ENCODE results near the gene PLS3. TPM values are rescaled to one million over a fixed set of nuclear protein-coding genes. Genes with fewer than 3 reads are reported as not detected.

Gene PLS3
- total RNA-seq, 1 donor, result 358 TPM

GRCh38 chrX:115561605-115562479 is 868 bp downstream of the PLS3 start:
- Histone ChIP-seq H3K27ac (ENCODE audit: low read depth, low read length) (peak overlapping the region; percentile 69), H3K36me3 (ENCODE audit: insufficient read depth, low read length) (no peaks in the 10 kb centered on the region), H3K4me1 (ENCODE audit: insufficient read depth, low read length) (peaks cover 10% of the 10 kb centered on the region), H3K4me2 (ENCODE audit: insufficient read depth, low read length) (peak overlapping the region; percentile 80), H4K20me1 (ENCODE audit: insufficient read depth, low read length) (peaks cover 3% of the 10 kb centered on the region), H3K27me3 (ENCODE audit: insufficient read depth, low read length) (peaks cover 18% of the 10 kb centered on the region), H3K79me2 (ENCODE audit: insufficient read depth, low read length) (peaks cover 54% of the 10 kb centered on the region), H3K9me3 (ENCODE audit: low read depth, low read length) (no peaks in the 10 kb centered on the region), H2AFZ (ENCODE audit: low read length) (peak overlapping the region; percentile 24), H3K4me3 (ENCODE audit: insufficient read depth, low read length) (peak overlapping the region; percentile 81)
- TF ChIP-seq CTCF (IDR thresholded peaks at IDR 0.05; ENCODE audit: extremely low read depth, low read depth, low read length), result no peak
- peak; percentile 87 for DNase-seq (ENCODE audit: insufficient read length, low spot score, missing footprints)

GRCh38 chrX:115562480-115562847 is 1.5 kb downstream of the PLS3 start:
- peak overlapping the region; percentile 81 for H3K4me3 ChIP-seq (ENCODE audit: insufficient read depth, low read length)
- H3K36me3 ChIP-seq (ENCODE audit: insufficient read depth, low read length), result no peaks in the 10 kb centered on the region
- peaks cover 18% of the 10 kb centered on the region for H3K27me3 ChIP-seq (ENCODE audit: insufficient read depth, low read length)
- H3K79me2 ChIP-seq (ENCODE audit: insufficient read depth, low read length), result peaks cover 60% of the 10 kb centered on the region
- peak overlapping the region; percentile 24 for H2AFZ ChIP-seq (ENCODE audit: low read length)
- peak overlapping the region; percentile 69 for H3K27ac ChIP-seq (ENCODE audit: low read depth, low read length)
- no peaks in the 10 kb centered on the region for H3K9me3 ChIP-seq (ENCODE audit: low read depth, low read length)
- peaks cover 3% of the 10 kb centered on the region for H4K20me1 ChIP-seq (ENCODE audit: insufficient read depth, low read length)
- no peak for TF ChIP-seq CTCF (IDR thresholded peaks at IDR 0.05; ENCODE audit: extremely low read depth, low read depth, low read length)
- peaks cover 10% of the 10 kb centered on the region for H3K4me1 ChIP-seq (ENCODE audit: insufficient read depth, low read length)
- H3K4me2 ChIP-seq (ENCODE audit: insufficient read depth, low read length), result peak overlapping the region; percentile 80
- no peak for DNase-seq (ENCODE audit: insufficient read length, low spot score, missing footprints)

GRCh38 chrX:115563633-115564162 is 2.7 kb downstream of the PLS3 start:
- Histone ChIP-seq H2AFZ (ENCODE audit: low read length) (no peak overlapping the region), H3K36me3 (ENCODE audit: insufficient read depth, low read length) (no peaks in the 10 kb centered on the region), H4K20me1 (ENCODE audit: insufficient read depth, low read length) (peaks cover 3% of the 10 kb centered on the region), H3K4me2 (ENCODE audit: insufficient read depth, low read length) (peak overlapping the region; percentile 80), H3K27ac (ENCODE audit: low read depth, low read length) (peak overlapping the region; percentile 69), H3K9me3 (ENCODE audit: low read depth, low read length) (no peaks in the 10 kb centered on the region), H3K27me3 (ENCODE audit: insufficient read depth, low read length) (peaks cover 18% of the 10 kb centered on the region), H3K79me2 (ENCODE audit: insufficient read depth, low read length) (peaks cover 70% of the 10 kb centered on the region), H3K4me1 (ENCODE audit: insufficient read depth, low read length) (peaks cover 10% of the 10 kb centered on the region), H3K4me3 (ENCODE audit: insufficient read depth, low read length) (peak overlapping the region; percentile 81)
- TF ChIP-seq CTCF (IDR thresholded peaks at IDR 0.05; ENCODE audit: extremely low read depth, low read depth, low read length), result no peak
- DNase-seq (ENCODE audit: insufficient read length, low spot score, missing footprints), result no peak

- no peak overlapping the region for H2AFZ ChIP-seq (ENCODE audit: low read length)
- peak overlapping the region; percentile 80 for H3K4me2 ChIP-seq (ENCODE audit: insufficient read depth, low read length)
- DNase-seq (ENCODE audit: insufficient read length, low spot score, missing footprints), result no peak
- H3K4me3 ChIP-seq (ENCODE audit: insufficient read depth, low read length), result no peak overlapping the region
- TF ChIP-seq CTCF (IDR thresholded peaks at IDR 0.05; ENCODE audit: extremely low read depth, low read depth, low read length), result no peak
- H3K4me1 ChIP-seq (ENCODE audit: insufficient read depth, low read length), result peaks cover 10% of the 10 kb centered on the region
- H3K9me3 ChIP-seq (ENCODE audit: low read depth, low read length), result no peaks in the 10 kb centered on the region
- peak overlapping the region; percentile 69 for H3K27ac ChIP-seq (ENCODE audit: low read depth, low read length)
- no peaks in the 10 kb centered on the region for H3K36me3 ChIP-seq (ENCODE audit: insufficient read depth, low read length)
- H4K20me1 ChIP-seq (ENCODE audit: insufficient read depth, low read length), result peaks cover 5% of the 10 kb centered on the region
- H3K79me2 ChIP-seq (ENCODE audit: insufficient read depth, low read length), result peaks cover 75% of the 10 kb centered on the region
- H3K27me3 ChIP-seq (ENCODE audit: insufficient read depth, low read length), result peaks cover 18% of the 10 kb centered on the region
Observed at GRCh38 chrX:115564243-115564642, 3.3 kb downstream of the PLS3 start.

Measured in osteoblast (primary cell).